Esophagus squamous epithelium (tissue), 4 donors: Measurements from ENCODE around the gene DUSP16.

ENCODE experiments used
- CTCF ChIP-seq, 6 experiments: fragments of 450-650 bp in 4 of 6; fragments of 200-600 bp in 2 of 6; sonication (generic) in 2 of 6; IDR thresholded peaks; one replicate each; pipeline ENCODE4 v1.5.1; 2016 to 2019; ENCODE audit warnings: antibody characterized with exemption in 6 of 6, mild to moderate bottlenecking in 4 of 6, moderate library complexity in 4 of 6
- POLR2A ChIP-seq, 4 donors: fragments of 450-650 bp; IDR thresholded peaks; one replicate each; pipeline ENCODE4 v1.6.1; 2017; ENCODE audit warnings: antibody characterized with exemption in 4 of 4, mild to moderate bottlenecking in 4 of 4, moderate library complexity in 3 of 4

- no peak for TF ChIP-seq CTCF (IDR thresholded peaks at IDR 0.05)
- TF ChIP-seq POLR2A (IDR thresholded peaks at IDR 0.05) = no peak
Observed at GRCh38 chr12:12537421-12537820, 25.2 kb downstream of the DUSP16 start.
